Measurements from ENCODE around the gene CLDN6. TPM values are rescaled to one million over a fixed set of nuclear protein-coding genes. Genes with fewer than 3 reads are reported as not detected.

CLDN6 gene
- total and polyA plus RNA-seq, 2 of the 13 experiments (the other 11 are each of a cell fraction or from before 2014, with no cell fraction given): 5.9 to 7.6 TPM

- TF ChIP-seq ZNF570 (CRISPR knock-in tag; IDR thresholded peaks at IDR 0.05; ENCODE audit: borderline replicate concordance) (no peak), ATF7 (IDR thresholded peaks at IDR 0.05) (no peak), ATF7 (CRISPR knock-in tag; IDR thresholded peaks at IDR 0.05) (peak; percentile 67; the same call in 1 of the 2 replicates), LCORL (IDR thresholded peaks at IDR 0.05) (no peak), LCORL (CRISPR knock-in tag; IDR thresholded peaks at IDR 0.05) (no peak), ZNF850 (CRISPR knock-in tag; conservative IDR thresholded peaks at IDR 0.05) (no peak), JUND (CRISPR knock-in tag; IDR thresholded peaks at IDR 0.05) (no peak; the same call in none of the 2 replicates), DDIT3 (CRISPR knock-in tag; IDR thresholded peaks at IDR 0.05) (no peak), ATRX (CRISPR knock-in tag; IDR thresholded peaks at IDR 0.05; ENCODE audit: borderline replicate concordance) (no peak), ZBTB20 (CRISPR knock-in tag; IDR thresholded peaks at IDR 0.05; ENCODE audit: borderline replicate concordance, low read depth) (peak; percentile 83; the same call in 1 of the 2 replicates), XBP1 (CRISPR knock-in tag; IDR thresholded peaks at IDR 0.05) (no peak), ZBED4 (CRISPR knock-in tag; IDR thresholded peaks at IDR 0.05; ENCODE audit: borderline replicate concordance) (no peak), ZNF260 (CRISPR knock-in tag; IDR thresholded peaks at IDR 0.05; ENCODE audit: borderline replicate concordance, low read depth) (no peak), TRAFD1 (CRISPR knock-in tag; IDR thresholded peaks at IDR 0.05; ENCODE audit: borderline replicate concordance) (no peak), TERF1 (CRISPR knock-in tag; IDR thresholded peaks at IDR 0.05) (no peak), RARG (CRISPR knock-in tag; IDR thresholded peaks at IDR 0.05; ENCODE audit: low read depth) (no peak), POLR2AphosphoS2 (IDR thresholded peaks at IDR 0.05; ENCODE audit: low read depth, low read length) (peak; percentile 98), TBX2 (CRISPR knock-in tag; IDR thresholded peaks at IDR 0.05; ENCODE audit: borderline replicate concordance) (peak; percentile 68; the same call in 1 of the 2 replicates)
- TF ChIP-seq, protein P1, sequence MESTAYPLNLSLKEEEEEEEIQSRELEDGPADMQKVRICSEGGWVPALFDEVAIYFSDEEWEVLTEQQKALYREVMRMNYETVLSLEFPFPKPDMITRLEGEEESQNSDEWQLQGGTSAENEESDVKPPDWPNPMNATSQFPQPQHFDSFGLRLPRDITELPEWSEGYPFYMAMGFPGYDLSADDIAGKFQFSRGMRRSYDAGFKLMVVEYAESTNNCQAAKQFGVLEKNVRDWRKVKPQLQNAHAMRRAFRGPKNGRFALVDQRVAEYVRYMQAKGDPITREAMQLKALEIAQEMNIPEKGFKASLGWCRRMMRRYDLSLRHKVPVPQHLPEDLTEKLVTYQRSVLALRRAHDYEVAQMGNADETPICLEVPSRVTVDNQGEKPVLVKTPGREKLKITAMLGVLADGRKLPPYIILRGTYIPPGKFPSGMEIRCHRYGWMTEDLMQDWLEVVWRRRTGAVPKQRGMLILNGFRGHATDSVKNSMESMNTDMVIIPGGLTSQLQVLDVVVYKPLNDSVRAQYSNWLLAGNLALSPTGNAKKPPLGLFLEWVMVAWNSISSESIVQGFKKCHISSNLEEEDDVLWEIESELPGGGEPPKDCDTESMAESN (CRISPR knock-in tag; conservative IDR thresholded peaks at IDR 0.05): peak; percentile 49; the same call in 1 of the 2 replicates
These were observed 5.9 kb upstream of the CLDN6 start, which contains the start of the genes HCFC1R1 and THOC6 (continued) for GRCh38 chr16:3023669-3024478.
